Mucosa of descending colon (tissue), 3 donors: ENCODE data around the gene DDHD1. TPM values are rescaled to one million over a fixed set of nuclear protein-coding genes. Genes with fewer than 3 reads are reported as not detected.

Experiments
- ATAC-seq: fragments of 200-7000 bp; cut with Tn5 transposase; one replicate; pipeline ENCODE4 v1.9.1; 2020; ENCODE audit warnings: mild to moderate bottlenecking, moderate library complexity
- DNase-seq, 3 donors: peaks; one replicate each; pipeline ENCODE4 v3.0.0-alpha.2; 2020
- H3K36me3 ChIP-seq: fragments of 200-600 bp; one replicate; pipeline ENCODE4 v1.8.0; 2021; ENCODE audit warnings: low read depth, mild to moderate bottlenecking
- H3K4me1 ChIP-seq: fragments of 200-600 bp; one replicate; pipeline ENCODE4 v1.8.0; 2021; ENCODE audit warnings: low read depth, mild to moderate bottlenecking
- H3K4me3 ChIP-seq: fragments of 200-600 bp; one replicate; pipeline ENCODE4 v1.8.0; 2021; ENCODE audit warnings: mild to moderate bottlenecking
- H3K9me3 ChIP-seq: fragments of 200-600 bp; one replicate; pipeline ENCODE4 v1.8.0; 2021; ENCODE audit warnings: mild to moderate bottlenecking
- intact Hi-C, 2 donors: fragments of 100-400 bp; cut with DNase I in 1 of 2; cut with micrococcal nuclease in 1 of 2; formaldehyde crosslinking; loops; one replicate each; pipeline versions ENCODE4 v1.11.0 to v1.11.1; 2022; cut with DNase I, micrococcal nuclease
- total RNA-seq, 3 donors: library from RNA; stranded (reverse); fragmentation: NEBNext Ultra II Directional in 2 of 3; extraction: Animal tissue kit (Norgen Biotek cat#: 25700) in 2 of 3; gene quantifications; one replicate each; pipeline versions ENCODE4 v1.2.1 to v1.2.4, GENCODE V29; 2021 to 2023
- TF ChIP-seq, protein P1 (sequence below): fragments of 200-600 bp; IDR thresholded peaks from one replicate; pipeline ENCODE4 v1.8.0; 2022; ENCODE audit warnings: antibody characterized with exemption, mild to moderate bottlenecking
- donor health status: DM: no; HTN: no; CAD: no; lungs with moderate emphysema.
- donor health status: DM: no; HTN: no; CAD: no.
- donor health status: DM: no; HTN: yes; CAD: no.

DDHD1 gene
- total RNA-seq, 3 donors from 2014 or later = 7.7 to 15.7 (median 8.2) TPM

DNA sequence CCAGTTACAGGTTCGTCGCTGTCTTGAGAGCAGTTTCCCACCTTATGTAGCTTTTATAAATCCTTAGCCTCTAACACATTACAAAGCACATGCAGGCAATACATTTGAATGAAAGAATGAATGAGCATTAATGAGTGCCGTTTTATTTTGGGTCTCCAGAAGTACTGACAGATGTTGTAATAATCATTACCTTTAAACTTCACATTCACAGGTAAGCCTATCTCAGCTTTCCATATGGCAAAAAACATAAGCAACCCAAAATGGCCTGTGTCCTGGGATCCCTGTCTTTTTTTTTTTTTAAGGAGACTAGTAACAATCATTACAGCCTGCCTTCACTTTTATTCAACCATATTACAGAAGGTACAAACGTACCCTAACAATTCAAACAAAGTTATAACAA lies 149.3 kb downstream of the DDHD1 start:
- ATAC-seq (no peak), DNase-seq (no peak)
- no peaks in the 10 kb centered on the region for H3K4me1 ChIP-seq
- H3K4me3 ChIP-seq = no peak overlapping the region
- H3K9me3 ChIP-seq = no peaks in the 10 kb centered on the region
- H3K36me3 ChIP-seq = no peaks in the 10 kb centered on the region
- TF ChIP-seq, protein P1, sequence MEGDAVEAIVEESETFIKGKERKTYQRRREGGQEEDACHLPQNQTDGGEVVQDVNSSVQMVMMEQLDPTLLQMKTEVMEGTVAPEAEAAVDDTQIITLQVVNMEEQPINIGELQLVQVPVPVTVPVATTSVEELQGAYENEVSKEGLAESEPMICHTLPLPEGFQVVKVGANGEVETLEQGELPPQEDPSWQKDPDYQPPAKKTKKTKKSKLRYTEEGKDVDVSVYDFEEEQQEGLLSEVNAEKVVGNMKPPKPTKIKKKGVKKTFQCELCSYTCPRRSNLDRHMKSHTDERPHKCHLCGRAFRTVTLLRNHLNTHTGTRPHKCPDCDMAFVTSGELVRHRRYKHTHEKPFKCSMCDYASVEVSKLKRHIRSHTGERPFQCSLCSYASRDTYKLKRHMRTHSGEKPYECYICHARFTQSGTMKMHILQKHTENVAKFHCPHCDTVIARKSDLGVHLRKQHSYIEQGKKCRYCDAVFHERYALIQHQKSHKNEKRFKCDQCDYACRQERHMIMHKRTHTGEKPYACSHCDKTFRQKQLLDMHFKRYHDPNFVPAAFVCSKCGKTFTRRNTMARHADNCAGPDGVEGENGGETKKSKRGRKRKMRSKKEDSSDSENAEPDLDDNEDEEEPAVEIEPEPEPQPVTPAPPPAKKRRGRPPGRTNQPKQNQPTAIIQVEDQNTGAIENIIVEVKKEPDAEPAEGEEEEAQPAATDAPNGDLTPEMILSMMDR = no peak
- intact Hi-C loops = no loop called here

DNA sequence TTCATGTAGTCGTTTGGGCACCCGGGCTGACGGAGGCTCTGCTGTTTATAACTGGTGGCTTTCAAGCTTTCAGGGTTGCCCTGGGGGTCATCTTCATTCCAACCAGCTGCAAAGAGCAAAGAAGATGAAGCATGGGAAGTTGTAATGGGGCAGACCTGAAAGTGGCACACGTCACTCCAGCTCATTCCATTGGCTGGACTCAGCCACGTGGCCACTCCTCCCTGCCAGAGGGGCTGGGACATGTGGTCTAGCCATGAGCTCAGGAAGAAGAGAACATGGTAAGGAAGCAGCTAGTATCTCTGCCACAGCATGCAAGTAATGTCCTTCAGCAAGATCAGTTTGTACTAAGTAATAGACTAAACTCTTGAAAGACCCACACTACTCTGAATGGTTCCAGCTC lies 150.5 kb downstream of the DDHD1 start:
- Histone ChIP-seq H3K4me1 (no peaks in the 10 kb centered on the region), H3K36me3 (no peaks in the 10 kb centered on the region), H3K4me3 (no peak overlapping the region), H3K9me3 (no peaks in the 10 kb centered on the region)
- TF ChIP-seq, protein P1 = no peak
- ATAC-seq = no peak
- intact Hi-C loops = no loop called here
- DNase-seq = no peak

DNA sequence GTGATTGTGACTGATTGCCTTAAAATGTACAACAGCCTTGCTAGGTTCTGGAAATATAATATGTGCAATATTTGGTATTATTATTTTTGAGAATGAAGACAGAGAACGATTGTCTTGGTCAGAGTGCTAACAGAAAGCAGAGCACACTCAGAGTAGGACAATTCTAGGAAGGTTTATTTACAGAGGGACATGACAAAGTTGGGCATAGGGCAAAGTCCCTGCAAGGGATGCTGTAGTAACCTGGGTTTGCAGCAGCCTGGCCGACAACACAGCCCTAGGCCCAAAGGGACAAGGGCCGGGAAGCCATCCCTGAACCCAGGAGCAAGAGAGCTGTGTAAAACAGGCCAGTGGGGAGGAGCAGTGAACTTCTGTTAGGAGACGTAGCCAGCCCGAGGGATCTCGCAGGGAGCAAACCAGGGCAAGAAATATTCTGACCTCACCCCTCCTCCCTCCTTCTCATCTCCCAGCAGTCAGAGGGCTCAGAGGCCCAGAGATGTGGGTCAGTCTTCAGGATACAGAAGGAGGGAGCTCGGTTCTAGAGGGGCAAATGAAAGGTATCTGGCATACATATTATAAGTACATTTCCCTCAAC lies 151.2 kb downstream of the DDHD1 start:
- no peak for ATAC-seq
- no peak for DNase-seq
- intact Hi-C loops = no loop called here

DNA sequence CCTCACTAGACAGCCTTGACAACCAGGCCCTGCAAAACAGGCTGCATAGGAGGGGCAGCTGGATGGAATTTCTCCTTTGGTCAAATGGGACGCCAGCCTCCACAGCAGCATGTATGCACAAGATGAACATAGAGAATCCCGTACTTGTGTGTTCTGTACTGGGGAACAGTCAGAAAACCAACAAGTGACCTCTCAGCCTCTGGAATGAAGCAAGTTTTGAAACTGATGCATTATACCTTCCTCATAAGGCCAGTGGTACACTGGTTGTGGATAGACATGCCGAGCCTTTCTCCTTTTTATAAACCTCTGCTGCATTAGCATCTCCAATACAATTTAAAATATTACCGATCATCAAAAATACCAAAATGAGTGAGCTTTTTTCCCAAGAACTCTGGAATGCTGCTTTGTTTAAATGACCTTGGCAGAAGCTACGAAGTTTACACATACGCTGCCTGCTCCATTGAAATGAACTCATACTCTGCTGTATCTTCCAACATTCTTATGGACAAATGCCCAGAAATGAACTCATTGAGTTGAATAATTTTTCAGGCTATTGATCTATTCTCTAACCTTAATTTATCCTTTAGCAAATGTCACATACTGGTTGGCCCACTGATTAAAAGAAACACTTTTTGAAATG lies 154.6 kb downstream of the DDHD1 start:
- no peak for ATAC-seq
- no peak for DNase-seq
- TF ChIP-seq, protein P1 = no peak
- H3K36me3 ChIP-seq = no peaks in the 10 kb centered on the region
- intact Hi-C loops = no loop called here
- H3K4me1 ChIP-seq = no peaks in the 10 kb centered on the region
- H3K9me3 ChIP-seq = no peaks in the 10 kb centered on the region
- no peak overlapping the region for H3K4me3 ChIP-seq

More for the DNA sequence above, 151.2 kb downstream of the DDHD1 start:
- TF ChIP-seq, protein P1 = no peak
- Histone ChIP-seq H3K9me3 (no peaks in the 10 kb centered on the region), H3K36me3 (no peaks in the 10 kb centered on the region), H3K4me1 (no peaks in the 10 kb centered on the region), H3K4me3 (no peak overlapping the region)

DNA sequence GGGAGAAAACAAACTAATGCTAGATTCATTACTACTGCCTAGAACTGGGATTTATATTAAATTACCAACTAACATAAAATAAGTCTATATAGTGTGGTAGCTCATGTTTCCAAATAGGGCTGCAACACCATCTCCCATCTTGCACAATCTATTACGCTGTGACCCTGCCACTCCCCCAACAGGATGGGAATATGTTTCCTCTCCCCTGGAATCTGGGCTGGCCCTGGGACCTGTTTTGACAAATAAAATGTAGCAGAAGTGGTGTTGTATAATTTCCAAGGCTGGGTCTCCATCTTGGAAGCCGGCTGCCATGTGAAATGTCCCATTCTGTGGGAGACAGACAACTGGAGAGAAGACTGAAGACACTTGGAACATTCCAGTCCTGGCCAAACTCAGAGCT lies 156.6 kb downstream of the DDHD1 start:
- no peaks in the 10 kb centered on the region for H3K4me1 ChIP-seq
- no peaks in the 10 kb centered on the region for H3K9me3 ChIP-seq
- no peak overlapping the region for H3K4me3 ChIP-seq
- intact Hi-C loops = no loop called here
- TF ChIP-seq, protein P1 = no peak
- DNase-seq (no peak), ATAC-seq (no peak)
- no peaks in the 10 kb centered on the region for H3K36me3 ChIP-seq
